ENCODE measurements around the gene NEU2.

DNA sequence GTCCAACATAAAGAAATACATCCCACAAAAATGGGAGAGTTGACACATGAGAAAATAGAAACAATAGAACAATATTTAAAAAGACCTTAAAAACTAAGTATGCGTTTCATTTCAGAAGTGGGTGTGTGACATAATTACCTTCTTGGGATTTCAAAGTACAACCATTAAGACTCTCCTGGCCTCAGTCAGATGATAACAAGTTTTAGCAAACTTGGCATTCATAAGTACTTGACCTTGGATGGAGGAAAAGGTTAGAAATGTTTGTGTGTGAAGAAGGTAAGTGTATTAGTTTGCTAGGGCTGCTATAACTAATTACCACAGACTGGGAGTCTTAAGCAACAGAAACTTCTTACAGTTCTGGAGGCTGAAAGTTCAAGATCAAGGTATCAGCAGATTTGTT is 14.5 kb upstream of the NEU2 start:
- TF ChIP-seq POLR2AphosphoS5 (IDR thresholded peaks at IDR 0.05; ENCODE audit: low read length) (no peak), JUND (IDR thresholded peaks at IDR 0.05; ENCODE audit: low read depth, low read length) (no peak), EZH2 (IDR thresholded peaks at IDR 0.05; ENCODE audit: borderline replicate concordance, control insufficient read depth, low read depth, low read length) (no peak)
- TF ChIP-seq, protein P1, sequence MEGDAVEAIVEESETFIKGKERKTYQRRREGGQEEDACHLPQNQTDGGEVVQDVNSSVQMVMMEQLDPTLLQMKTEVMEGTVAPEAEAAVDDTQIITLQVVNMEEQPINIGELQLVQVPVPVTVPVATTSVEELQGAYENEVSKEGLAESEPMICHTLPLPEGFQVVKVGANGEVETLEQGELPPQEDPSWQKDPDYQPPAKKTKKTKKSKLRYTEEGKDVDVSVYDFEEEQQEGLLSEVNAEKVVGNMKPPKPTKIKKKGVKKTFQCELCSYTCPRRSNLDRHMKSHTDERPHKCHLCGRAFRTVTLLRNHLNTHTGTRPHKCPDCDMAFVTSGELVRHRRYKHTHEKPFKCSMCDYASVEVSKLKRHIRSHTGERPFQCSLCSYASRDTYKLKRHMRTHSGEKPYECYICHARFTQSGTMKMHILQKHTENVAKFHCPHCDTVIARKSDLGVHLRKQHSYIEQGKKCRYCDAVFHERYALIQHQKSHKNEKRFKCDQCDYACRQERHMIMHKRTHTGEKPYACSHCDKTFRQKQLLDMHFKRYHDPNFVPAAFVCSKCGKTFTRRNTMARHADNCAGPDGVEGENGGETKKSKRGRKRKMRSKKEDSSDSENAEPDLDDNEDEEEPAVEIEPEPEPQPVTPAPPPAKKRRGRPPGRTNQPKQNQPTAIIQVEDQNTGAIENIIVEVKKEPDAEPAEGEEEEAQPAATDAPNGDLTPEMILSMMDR (IDR thresholded peaks at IDR 0.05 in 2 of 3, conservative IDR thresholded peaks at IDR 0.05 in 1 of 3; ENCODE audit: control insufficient read depth in 2 of 3, extremely low read depth in 1 of 3, insufficient read depth in 1 of 3, low read depth in 3 of 3, low read length in 3 of 3) = no peak
